ENCODE measurements around the gene EGFR.

Gene EGFR

DNA sequence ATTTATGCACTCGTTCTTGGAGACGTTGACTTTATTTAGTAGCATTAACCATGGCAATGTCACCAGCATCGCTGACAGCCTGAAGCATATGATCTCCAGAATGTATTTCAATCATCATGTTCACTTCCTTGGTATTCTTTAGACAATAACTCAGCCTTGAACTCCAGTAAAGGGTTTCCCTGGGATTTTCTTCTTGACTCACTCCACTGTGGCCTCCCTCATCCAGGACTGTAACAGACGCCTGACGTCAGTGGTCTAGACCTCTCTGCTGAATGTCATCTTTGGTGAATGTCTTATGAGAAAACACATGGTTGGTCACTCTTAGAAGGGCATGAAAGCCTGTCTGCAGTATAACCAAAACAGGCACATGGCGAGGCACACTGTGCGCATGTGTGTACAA lies 64.4 kb downstream of the EGFR start:
- TF ChIP-seq, protein P1, sequence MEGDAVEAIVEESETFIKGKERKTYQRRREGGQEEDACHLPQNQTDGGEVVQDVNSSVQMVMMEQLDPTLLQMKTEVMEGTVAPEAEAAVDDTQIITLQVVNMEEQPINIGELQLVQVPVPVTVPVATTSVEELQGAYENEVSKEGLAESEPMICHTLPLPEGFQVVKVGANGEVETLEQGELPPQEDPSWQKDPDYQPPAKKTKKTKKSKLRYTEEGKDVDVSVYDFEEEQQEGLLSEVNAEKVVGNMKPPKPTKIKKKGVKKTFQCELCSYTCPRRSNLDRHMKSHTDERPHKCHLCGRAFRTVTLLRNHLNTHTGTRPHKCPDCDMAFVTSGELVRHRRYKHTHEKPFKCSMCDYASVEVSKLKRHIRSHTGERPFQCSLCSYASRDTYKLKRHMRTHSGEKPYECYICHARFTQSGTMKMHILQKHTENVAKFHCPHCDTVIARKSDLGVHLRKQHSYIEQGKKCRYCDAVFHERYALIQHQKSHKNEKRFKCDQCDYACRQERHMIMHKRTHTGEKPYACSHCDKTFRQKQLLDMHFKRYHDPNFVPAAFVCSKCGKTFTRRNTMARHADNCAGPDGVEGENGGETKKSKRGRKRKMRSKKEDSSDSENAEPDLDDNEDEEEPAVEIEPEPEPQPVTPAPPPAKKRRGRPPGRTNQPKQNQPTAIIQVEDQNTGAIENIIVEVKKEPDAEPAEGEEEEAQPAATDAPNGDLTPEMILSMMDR (IDR thresholded peaks at IDR 0.05; ENCODE audit: extremely low read depth, insufficient read depth, missing control alignments) = no peak
- in situ Hi-C loops (cut with MboI; ENCODE audit: low pct_unique_long_range_greater_than_20kb, low sequenced_read_pairs, unreplicated experiment) = no loop called here
- no peak for DNase-seq (ENCODE audit: low spot score)

DNA sequence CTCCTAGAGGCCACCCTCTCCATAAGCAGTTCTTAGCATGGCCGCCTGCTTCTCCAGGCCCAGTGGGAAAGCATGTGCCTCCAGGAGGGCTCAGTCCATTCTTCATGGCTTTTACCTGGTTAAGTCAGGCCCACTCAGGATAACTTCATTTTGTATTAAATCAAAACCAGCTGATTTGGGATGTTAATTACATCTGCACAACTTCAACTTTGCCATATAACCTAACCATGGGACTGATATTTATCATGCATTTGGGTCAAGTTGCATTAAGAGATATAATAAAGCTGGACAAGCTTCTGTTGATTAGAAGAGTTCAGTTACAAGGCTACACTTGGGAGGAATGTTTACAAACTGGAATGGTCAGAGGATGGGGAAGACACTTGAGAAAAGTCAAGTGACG lies 65.5 kb downstream of the EGFR start:
- no peak for DNase-seq (ENCODE audit: low spot score)
- in situ Hi-C loops (cut with MboI; ENCODE audit: low pct_unique_long_range_greater_than_20kb, low sequenced_read_pairs, unreplicated experiment) = no loop called here
- TF ChIP-seq, protein P1 (IDR thresholded peaks at IDR 0.05; ENCODE audit: extremely low read depth, insufficient read depth, missing control alignments) = no peak

DNA sequence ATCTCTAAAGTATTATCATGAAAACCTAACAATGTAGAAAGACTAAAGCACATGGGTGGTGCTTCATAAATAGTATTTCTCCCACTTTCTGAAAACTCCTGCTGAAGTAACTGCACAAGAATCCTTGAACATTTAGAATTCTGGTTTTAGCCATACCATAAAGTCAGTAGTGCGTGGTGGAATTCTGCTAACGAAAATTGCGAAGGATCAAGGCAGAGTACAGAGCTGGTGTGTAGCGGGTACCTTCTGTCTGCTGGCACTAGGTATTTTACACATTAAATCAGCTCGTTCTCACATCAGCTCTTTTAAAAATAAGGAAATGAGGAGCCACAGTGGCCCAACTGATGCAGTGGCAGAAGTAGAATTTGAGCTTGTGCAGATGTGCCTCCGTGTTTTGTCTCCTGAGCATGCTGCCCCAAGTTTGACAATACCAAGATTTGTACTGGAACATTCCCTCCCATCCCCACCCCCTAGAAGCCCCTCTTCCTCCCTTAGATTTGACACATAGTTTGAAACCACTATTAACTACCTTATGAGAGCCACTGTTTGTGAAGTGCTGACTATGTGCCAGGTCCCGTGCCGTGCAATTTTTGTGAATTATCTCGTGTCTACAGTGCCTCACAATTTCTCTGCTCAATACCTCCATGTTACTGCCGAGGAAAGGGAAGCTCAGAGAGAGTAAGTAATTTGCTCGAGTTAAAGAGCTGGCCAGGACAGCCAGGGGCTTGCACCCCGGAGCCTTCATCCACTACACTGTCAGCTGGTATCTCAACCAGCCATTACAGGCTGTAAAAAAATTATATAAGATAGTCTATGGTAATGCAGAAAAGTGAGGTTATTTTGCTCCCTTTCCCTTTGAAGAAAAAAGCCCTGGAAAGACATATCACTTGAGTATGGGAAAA lies 66.9 kb downstream of the EGFR start:
- in situ Hi-C loops (cut with MboI; ENCODE audit: low pct_unique_long_range_greater_than_20kb, low sequenced_read_pairs, unreplicated experiment) = no loop called here
- DNase-seq (ENCODE audit: low spot score) = no peak
- TF ChIP-seq, protein P1 (IDR thresholded peaks at IDR 0.05; ENCODE audit: extremely low read depth, insufficient read depth, missing control alignments) = no peak

DNA sequence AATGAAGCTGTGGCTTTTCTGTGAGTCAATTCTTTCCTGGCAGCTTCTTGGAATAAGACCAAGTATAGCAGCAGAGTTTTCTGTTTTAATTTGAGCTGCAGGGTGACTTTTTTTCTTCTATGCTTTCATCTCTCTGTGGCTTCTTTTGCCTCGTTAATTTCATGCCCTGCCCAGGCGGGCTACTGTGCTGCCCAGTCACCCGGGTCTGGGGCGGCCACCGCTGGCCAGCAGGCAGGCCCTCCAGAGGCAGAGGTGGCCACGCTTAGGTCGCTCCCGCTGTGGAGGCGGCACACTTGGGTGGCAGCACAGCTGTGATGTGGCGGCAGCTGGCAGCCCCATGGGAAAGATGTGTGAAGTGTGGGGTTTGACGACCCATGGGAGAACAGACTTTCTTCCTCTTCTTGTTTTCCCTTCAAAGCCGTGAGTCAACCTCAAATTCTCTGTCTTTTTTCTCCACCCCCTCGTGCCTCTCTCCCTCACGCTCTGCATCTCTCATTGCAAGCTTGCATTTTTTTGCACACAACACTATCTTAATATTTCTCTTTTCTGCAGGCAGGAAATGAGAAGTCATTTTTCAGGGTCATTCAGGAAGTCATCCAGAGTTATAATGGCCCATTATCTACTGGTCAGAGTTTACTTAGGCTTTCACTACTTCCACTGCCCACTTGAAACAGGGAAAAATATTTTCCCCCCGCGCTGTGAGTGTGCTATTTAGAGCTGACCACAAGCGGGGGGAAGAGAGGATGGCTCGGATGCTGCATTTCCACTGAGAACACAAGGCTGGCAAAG lies 67.8 kb downstream of the EGFR start:
- in situ Hi-C loops (cut with MboI; ENCODE audit: low pct_unique_long_range_greater_than_20kb, low sequenced_read_pairs, unreplicated experiment) = no loop called here
- TF ChIP-seq, protein P1 (IDR thresholded peaks at IDR 0.05; ENCODE audit: extremely low read depth, insufficient read depth, missing control alignments) = no peak
- DNase-seq (ENCODE audit: low spot score) = peak; percentile 42

DNA sequence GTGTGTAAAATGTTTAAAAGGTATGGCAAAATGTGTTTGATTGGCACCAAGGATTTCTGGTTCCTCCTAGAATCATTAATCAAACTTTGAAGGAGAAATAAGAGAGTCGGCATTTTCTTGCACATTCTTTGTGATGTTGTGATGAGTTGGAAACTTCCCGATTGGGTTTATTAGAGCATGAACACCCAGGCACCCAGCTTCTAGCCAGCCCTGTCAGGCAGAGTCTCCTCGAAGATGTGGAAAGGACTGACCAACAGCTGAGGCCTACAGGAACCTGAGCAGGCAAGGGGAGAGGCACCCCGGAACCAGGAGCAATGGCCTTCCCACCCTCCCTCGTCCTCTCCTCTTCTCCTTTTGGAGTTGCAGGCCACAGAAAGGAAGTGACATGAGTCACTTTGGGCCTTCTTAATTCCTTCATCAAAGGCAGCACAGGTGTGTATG lies 68.7 kb downstream of the EGFR start:
- DNase-seq (ENCODE audit: low spot score) = no peak
- TF ChIP-seq, protein P1 (IDR thresholded peaks at IDR 0.05; ENCODE audit: extremely low read depth, insufficient read depth, missing control alignments) = no peak
- in situ Hi-C loops (cut with MboI; ENCODE audit: low pct_unique_long_range_greater_than_20kb, low sequenced_read_pairs, unreplicated experiment) = no loop called here

DNA sequence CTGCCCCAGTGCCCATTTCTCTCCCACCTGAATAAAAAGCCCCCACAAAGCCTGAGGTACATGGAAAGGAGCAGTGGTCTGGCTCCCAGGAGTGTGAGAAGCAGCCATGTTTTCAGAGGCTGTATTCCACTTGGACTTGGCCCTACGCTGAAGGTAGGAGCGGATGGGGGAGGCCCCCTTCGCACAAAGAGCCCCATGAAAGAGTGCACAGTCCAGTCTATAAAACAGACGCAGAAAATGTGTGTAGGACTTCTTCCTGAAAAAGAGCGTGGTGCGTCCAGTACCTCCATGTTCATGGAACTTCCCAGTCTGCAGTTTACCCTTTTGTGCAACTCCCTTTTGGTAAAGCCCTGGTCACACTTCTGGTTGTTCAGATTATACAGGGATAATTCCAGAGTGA lies 69.3 kb downstream of the EGFR start:
- TF ChIP-seq, protein P1 (IDR thresholded peaks at IDR 0.05; ENCODE audit: extremely low read depth, insufficient read depth, missing control alignments) = no peak
- in situ Hi-C loops (cut with MboI; ENCODE audit: low pct_unique_long_range_greater_than_20kb, low sequenced_read_pairs, unreplicated experiment) = no loop called here
- DNase-seq (ENCODE audit: low spot score) = no peak
